ENCODE data around the gene EXT2.

EXT2 gene

GRCh38 chr11:44207292-44207691, 111.8 kb downstream of the EXT2 start:
- Histone ChIP-seq H3K27me3 (ENCODE audit: control insufficient read depth, low read length) (no peaks in the 10 kb centered on the region), H3K27ac (ENCODE audit: low read depth, low read length) (no peak overlapping the region), H3F3A (ENCODE audit: control insufficient read depth, insufficient read depth) (no peaks in the 10 kb centered on the region), H3K4me1 (ENCODE audit: control insufficient read depth, low read length) (no peaks in the 10 kb centered on the region), H3K36me3 (ENCODE audit: control insufficient read depth, low read length) (no peaks in the 10 kb centered on the region), H3K4me3 (ENCODE audit: low read length) (no peak overlapping the region), H3K9me2 (replicated peaks; ENCODE audit: control insufficient read depth, low read length) (no peaks in the 10 kb centered on the region), H3K79me2 (ENCODE audit: control insufficient read depth, low read length) (no peaks in the 10 kb centered on the region), H4K20me1 (ENCODE audit: control insufficient read depth, insufficient read depth, low read depth, low read length) (no peaks in the 10 kb centered on the region), H3K9me3 (ENCODE audit: control insufficient read depth, insufficient read depth, low read length) (no peaks in the 10 kb centered on the region), H3K4me2 (ENCODE audit: low read length) (no peak overlapping the region)
- no peak for TF ChIP-seq EZH2phosphoT487 (IDR thresholded peaks at IDR 0.05; ENCODE audit: borderline replicate concordance, low read length)
- no peak for TF ChIP-seq CTCF (IDR thresholded peaks at IDR 0.05; ENCODE audit: low read depth, low read length, poor library complexity, severe bottlenecking)

DNA sequence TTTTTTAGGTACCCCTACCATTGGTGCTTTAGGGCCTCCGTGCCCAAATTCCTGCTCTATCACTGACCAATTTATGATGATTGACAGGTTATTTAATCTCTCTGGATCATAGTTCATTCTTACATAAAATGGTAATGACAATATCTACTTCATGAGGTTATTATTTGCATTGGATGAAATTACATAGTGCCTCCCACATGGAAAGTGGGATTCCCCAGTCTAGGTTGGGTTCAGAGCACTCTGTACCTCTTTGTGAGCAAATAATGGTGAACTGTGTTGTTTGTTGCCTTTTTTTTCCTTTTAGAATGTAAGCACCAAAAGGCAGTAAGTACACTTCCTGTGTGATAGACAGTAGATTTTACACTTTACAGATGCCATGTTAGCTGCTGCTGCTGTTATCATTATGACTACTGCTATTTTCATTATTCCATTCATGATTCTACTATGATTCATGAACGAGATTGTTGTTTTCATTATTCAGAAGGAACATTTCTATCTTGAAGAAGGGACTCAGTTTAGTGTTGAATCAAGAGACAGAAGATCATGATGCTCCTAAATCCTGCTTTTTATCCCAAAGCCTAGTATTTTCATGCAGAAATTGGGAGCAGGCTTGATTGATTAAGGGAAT, 113.6 kb downstream of the EXT2 start:
- TF ChIP-seq CTCF (IDR thresholded peaks at IDR 0.05; ENCODE audit: low read depth, low read length, poor library complexity, severe bottlenecking) (no peak), EZH2phosphoT487 (IDR thresholded peaks at IDR 0.05; ENCODE audit: borderline replicate concordance, low read length) (no peak)
- Histone ChIP-seq H3K4me2 (ENCODE audit: low read length) (no peak overlapping the region), H4K20me1 (ENCODE audit: control insufficient read depth, insufficient read depth, low read depth, low read length) (no peaks in the 10 kb centered on the region), H3K4me3 (ENCODE audit: low read length) (no peak overlapping the region), H3K36me3 (ENCODE audit: control insufficient read depth, low read length) (no peaks in the 10 kb centered on the region), H3K79me2 (ENCODE audit: control insufficient read depth, low read length) (no peaks in the 10 kb centered on the region), H3K9me2 (replicated peaks; ENCODE audit: control insufficient read depth, low read length) (no peaks in the 10 kb centered on the region), H3K9me3 (ENCODE audit: control insufficient read depth, insufficient read depth, low read length) (no peaks in the 10 kb centered on the region), H3K27me3 (ENCODE audit: control insufficient read depth, low read length) (no peaks in the 10 kb centered on the region), H3F3A (ENCODE audit: control insufficient read depth, insufficient read depth) (no peaks in the 10 kb centered on the region), H3K27ac (ENCODE audit: low read depth, low read length) (no peak overlapping the region), H3K4me1 (ENCODE audit: control insufficient read depth, low read length) (no peaks in the 10 kb centered on the region)

- Histone ChIP-seq H3K4me1 (ENCODE audit: control insufficient read depth, low read length) (no peaks in the 10 kb centered on the region), H3K79me2 (ENCODE audit: control insufficient read depth, low read length) (no peaks in the 10 kb centered on the region), H3K27me3 (ENCODE audit: control insufficient read depth, low read length) (no peaks in the 10 kb centered on the region), H3K27ac (ENCODE audit: low read depth, low read length) (no peak overlapping the region), H3K4me2 (ENCODE audit: low read length) (no peak overlapping the region), H3K36me3 (ENCODE audit: control insufficient read depth, low read length) (no peaks in the 10 kb centered on the region), H3K4me3 (ENCODE audit: low read length) (no peak overlapping the region), H3K9me3 (ENCODE audit: control insufficient read depth, insufficient read depth, low read length) (no peaks in the 10 kb centered on the region), H3F3A (ENCODE audit: control insufficient read depth, insufficient read depth) (no peaks in the 10 kb centered on the region), H3K9me2 (replicated peaks; ENCODE audit: control insufficient read depth, low read length) (no peaks in the 10 kb centered on the region), H4K20me1 (ENCODE audit: control insufficient read depth, insufficient read depth, low read depth, low read length) (no peaks in the 10 kb centered on the region)
- no peak for TF ChIP-seq CTCF (IDR thresholded peaks at IDR 0.05; ENCODE audit: low read depth, low read length, poor library complexity, severe bottlenecking)
- TF ChIP-seq EZH2phosphoT487 (IDR thresholded peaks at IDR 0.05; ENCODE audit: borderline replicate concordance, low read length) = no peak
Observed at GRCh38 chr11:44212128-44212527, 116.7 kb downstream of the EXT2 start.

All from DOHH2 (cell line).